Activated CD8-positive, alpha-beta memory T cell treated with anti-CD3 and anti-CD28 coated beads for 48 hours (primary cell): ENCODE data around the gene OIT3.

Experiments
- DNase-seq, 3 experiments: peaks; one replicate each; pipeline ENCODE4 v3.0.0-alpha.2; 2020; ENCODE audit warnings: low read depth in 2 of 3, low spot score in 2 of 3

Gene OIT3

GRCh38 chr10:72951760-72952159 lies 58.2 kb downstream of the OIT3 start:
- DNase-seq: no peak

GRCh38 chr10:72952189-72952588 lies 58.6 kb downstream of the OIT3 start:
- no peak for DNase-seq

- no peak for DNase-seq
Observed at GRCh38 chr10:72952642-72953158, 59.2 kb downstream of the OIT3 start.

- DNase-seq: no peak
Observed at GRCh38 chr10:72953687-72954086, 60.1 kb downstream of the OIT3 start.

- DNase-seq: no peak
Observed at GRCh38 chr10:72954230-72954595, 60.7 kb downstream of the OIT3 start.

- no peak for DNase-seq
Observed at GRCh38 chr10:72954596-72955554, 61.3 kb downstream of the OIT3 start, which contains the start of gene PLA2G12B. Gene PLA2G12B (minus strand): TSS chr10:72954806. CDS start chr10:72954685, 121 bp downstream.

DNA sequence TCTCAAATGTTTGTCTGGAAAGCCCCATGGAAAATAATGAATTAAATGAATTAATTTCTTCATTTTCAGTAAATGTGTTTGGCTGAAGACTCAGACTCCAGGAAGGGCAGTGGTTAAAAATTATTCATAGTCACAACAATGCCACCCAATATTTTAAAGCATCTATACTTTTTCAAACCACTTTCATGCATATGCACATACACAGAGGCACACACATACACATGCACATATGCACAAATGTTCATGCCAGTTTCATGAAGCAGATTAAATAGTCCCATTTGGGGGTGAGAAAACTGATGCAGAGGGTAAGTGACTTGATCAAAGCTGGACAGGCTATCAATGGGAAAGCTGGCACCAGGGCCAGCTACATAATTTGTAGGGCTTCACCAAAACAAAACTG lies 62.5 kb downstream of the OIT3 start:
- no peak for DNase-seq

GRCh38 chr10:72976886-72977285 lies 83.3 kb downstream of the OIT3 start:
- DNase-seq: no peak

- DNase-seq: no peak
Observed at GRCh38 chr10:72979709-72980108, 86.2 kb downstream of the OIT3 start.

GRCh38 chr10:72980348-72980747 lies 86.8 kb downstream of the OIT3 start:
- DNase-seq: no peak

- DNase-seq: no peak
Observed at GRCh38 chr10:72981028-72981881, 87.7 kb downstream of the OIT3 start.

- DNase-seq: no peak
Observed at GRCh38 chr10:72981882-72982529, 88.5 kb downstream of the OIT3 start.
